Epithelial cell of proximal tubule (primary cell): ENCODE data around the gene SCEL. TPM values are rescaled to one million over a fixed set of nuclear protein-coding genes. Genes with fewer than 3 reads are reported as not detected.
"Not testable (repeated sequence)": the region's sequence is repeated elsewhere in the genome, so short reads cannot be mapped to it uniquely, and the experiment has no call there.

ENCODE experiments used
- DNase-seq: peaks from one replicate; pipeline ENCODE4 v3.0.0-alpha.2; 2011; ENCODE audit warnings: low read depth
- H3K4me3 ChIP-seq: 2 replicates; pipeline ENCODE4 v1.5.1; 2011; ENCODE audit warnings: low read depth, mild to moderate bottlenecking, low read length
- total RNA-seq: library from RNA; depleted of rRNA; stranded (reverse); fragments of >200 nt; gene quantifications from 2 replicates; pipeline ENCODE4 v1.2.3, GENCODE V29; 2015
- TF ChIP-seq, protein P1 (sequence below): conservative IDR thresholded peaks from 2 replicates; pipeline ENCODE4 v1.5.1; 2012; ENCODE audit warnings: low read depth, mild to moderate bottlenecking, low read length

The SCEL gene
- total RNA-seq, 1 donor from 2014 or later: 8.5 TPM

DNA sequence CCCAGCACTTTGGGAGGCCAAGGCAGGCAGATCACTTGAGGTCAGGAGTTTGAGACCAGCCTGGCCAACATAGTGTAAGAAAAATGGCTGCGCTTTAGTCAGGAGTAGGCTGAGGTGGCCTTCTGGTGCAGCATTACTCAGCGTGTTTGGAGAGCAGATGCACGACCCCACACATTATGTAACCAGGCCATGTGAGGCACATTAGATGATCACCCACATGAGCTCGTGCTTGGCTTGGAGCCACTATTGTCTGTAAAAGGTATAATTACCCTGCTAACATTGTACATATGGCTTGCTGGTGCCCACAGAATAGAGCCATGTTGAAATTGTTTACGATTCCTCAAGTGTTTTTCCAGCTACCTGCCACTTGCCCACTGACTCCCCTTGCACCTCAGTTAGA is 24.0 kb upstream of the SCEL start:
- DNase-seq: no peak
- no peak overlapping the region for H3K4me3 ChIP-seq
- TF ChIP-seq, protein P1, sequence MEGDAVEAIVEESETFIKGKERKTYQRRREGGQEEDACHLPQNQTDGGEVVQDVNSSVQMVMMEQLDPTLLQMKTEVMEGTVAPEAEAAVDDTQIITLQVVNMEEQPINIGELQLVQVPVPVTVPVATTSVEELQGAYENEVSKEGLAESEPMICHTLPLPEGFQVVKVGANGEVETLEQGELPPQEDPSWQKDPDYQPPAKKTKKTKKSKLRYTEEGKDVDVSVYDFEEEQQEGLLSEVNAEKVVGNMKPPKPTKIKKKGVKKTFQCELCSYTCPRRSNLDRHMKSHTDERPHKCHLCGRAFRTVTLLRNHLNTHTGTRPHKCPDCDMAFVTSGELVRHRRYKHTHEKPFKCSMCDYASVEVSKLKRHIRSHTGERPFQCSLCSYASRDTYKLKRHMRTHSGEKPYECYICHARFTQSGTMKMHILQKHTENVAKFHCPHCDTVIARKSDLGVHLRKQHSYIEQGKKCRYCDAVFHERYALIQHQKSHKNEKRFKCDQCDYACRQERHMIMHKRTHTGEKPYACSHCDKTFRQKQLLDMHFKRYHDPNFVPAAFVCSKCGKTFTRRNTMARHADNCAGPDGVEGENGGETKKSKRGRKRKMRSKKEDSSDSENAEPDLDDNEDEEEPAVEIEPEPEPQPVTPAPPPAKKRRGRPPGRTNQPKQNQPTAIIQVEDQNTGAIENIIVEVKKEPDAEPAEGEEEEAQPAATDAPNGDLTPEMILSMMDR: no peak

DNA sequence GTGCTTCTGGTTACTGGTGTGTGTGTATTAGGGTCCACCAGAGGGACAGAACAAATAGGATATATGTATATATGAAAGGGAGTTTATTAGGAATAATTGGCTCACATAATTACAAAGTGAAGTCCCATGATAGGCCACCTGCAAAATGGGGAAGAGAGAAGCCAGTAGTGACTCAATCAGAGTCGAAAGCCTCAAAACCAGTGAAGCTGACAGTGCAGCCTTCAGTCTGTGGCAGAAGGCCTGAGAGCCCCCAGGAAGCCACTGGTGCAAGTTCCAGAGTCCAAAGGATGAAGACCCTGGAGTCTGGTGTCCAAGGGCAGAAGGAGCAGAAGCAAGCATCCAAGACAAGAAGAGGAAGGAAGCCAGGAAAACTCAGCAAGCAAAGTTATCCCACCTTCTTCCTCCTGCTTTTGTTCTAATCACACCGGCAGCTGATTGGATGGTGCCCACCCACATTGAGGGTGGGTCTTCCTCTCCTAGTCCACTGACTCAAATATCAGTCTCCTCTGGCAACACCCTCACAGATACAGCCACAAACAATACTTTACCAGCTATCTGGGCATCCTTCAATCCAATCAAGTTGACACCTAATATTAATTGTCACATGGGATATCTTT is 21.7 kb upstream of the SCEL start:
- no peak for DNase-seq
- TF ChIP-seq, protein P1: no peak
- no peak overlapping the region for H3K4me3 ChIP-seq

DNA sequence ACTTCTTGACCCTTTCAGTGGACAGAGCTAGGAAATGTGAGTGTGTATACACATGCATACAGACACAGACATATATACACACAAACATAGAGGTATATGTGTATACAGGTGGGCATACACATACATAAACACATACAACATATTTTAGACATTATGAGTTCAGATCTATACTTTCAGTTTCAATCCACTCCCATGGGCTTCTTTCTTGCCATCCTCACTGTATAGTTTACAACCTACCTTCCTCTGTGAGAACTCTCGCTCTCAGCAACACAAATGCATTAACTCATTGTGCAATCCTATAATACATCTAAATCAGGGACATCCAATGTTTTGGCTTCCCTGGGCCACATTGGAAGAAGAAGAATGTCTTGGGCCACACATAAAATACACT is 21.2 kb upstream of the SCEL start:
- no peak for DNase-seq
- no peak overlapping the region for H3K4me3 ChIP-seq
- TF ChIP-seq, protein P1: no peak

GRCh38 chr13:77515785-77516184 is 19.7 kb upstream of the SCEL start:
- TF ChIP-seq, protein P1: no peak
- no peak for DNase-seq

DNA sequence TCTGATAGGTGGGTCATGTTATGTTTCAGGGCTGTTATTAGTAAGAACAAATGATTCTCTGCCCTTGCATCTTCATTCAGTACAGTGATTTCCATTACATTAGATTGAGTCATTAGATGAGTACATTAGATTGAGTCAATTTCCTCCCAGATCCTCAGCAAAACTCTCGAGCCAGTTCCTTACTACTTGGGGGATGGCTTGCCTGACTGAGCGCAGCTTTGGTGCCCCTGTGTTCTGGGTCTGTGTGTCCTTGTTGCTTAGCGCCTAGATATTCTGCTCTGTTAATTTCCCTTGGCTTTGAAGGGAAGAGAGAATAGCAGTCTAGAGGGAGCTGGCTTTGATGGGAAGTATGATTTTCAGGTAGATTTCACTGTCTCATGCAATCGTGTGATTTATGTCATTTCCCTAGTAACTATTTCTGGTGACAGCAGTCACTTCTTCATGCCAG is 19.1 kb upstream of the SCEL start:
- peak; percentile 80 for DNase-seq
- TF ChIP-seq, protein P1: no peak
- H3K4me3 ChIP-seq: no peak overlapping the region

More at GRCh38 chr13:77515785-77516184, 19.7 kb upstream of the SCEL start:
- H3K4me3 ChIP-seq: no peak overlapping the region

GRCh38 chr13:77518266-77518665 is 17.2 kb upstream of the SCEL start:
- TF ChIP-seq, protein P1: no peak
- H3K4me3 ChIP-seq: no peak overlapping the region
- DNase-seq: no peak

GRCh38 chr13:77519396-77519795 is 16.1 kb upstream of the SCEL start:
- not testable (repeated sequence) for H3K4me3 ChIP-seq, DNase-seq
